GM18867 (cell line): ENCODE data around the gene PGLYRP3.
A peak's percentile ranks its signal among the peaks of the same experiment; 100 is the strongest.

Experiments used
- ATAC-seq: cut with Tn5 transposase; IDR thresholded peaks from one replicate; pipeline ENCODE4 v1.9.1; 2021; ENCODE audit warnings: mild to moderate bottlenecking, moderate library complexity; ENCODE audit not compliant: unreplicated experiment

Gene PGLYRP3

GRCh38 chr1:153262462-153263157, 50.1 kb downstream of the PGLYRP3 start:
- ATAC-seq = no peak

DNA sequence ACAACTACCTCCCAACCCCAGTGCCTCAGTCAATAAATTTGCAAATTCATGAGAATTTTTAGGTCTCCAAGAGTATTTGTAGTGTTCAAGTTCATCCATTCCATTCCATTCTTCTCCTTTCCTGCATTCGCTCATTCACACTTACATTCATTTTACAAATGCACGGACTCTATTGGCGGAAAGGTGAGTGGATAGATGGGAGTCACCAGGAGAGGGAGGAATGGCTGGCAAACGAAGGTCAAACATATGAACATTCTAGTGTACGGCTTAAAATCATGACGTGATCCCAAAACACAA, 50.7 kb downstream of the PGLYRP3 start:
- no peak for ATAC-seq

DNA sequence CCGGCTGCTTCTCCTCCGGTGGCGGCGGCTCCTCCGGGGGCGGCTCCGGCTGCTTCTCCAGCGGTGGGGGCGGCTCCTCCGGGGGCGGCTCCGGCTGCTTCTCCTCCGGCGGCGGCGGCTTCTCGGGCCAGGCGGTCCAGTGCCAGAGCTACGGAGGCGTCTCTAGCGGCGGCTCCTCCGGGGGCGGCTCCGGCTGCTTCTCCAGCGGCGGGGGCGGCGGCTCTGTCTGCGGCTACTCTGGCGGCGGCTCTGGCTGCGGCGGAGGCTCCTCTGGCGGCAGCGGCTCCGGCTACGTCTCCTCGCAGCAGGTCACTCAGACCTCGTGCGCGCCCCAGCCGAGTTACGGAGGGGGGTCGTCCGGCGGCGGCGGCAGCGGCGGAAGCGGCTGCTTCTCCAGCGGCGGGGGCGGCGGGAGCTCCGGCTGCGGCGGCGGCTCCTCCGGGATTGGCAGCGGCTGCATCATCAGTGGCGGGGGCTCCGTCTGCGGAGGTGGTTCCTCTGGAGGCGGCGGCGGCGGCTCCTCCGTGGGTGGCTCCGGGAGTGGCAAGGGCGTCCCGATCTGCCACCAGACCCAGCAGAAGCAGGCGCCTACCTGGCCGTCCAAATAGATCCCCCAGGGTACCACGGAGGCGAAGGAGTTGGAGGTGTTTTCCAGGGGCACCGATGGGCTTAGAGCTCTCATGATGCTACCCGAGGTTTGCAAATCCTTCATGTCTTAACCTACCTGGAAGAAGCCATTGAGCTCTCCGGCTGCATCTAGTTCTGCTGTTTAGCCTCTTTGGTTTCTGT, 51.3 kb downstream of the PGLYRP3 start:
- no peak for ATAC-seq

DNA sequence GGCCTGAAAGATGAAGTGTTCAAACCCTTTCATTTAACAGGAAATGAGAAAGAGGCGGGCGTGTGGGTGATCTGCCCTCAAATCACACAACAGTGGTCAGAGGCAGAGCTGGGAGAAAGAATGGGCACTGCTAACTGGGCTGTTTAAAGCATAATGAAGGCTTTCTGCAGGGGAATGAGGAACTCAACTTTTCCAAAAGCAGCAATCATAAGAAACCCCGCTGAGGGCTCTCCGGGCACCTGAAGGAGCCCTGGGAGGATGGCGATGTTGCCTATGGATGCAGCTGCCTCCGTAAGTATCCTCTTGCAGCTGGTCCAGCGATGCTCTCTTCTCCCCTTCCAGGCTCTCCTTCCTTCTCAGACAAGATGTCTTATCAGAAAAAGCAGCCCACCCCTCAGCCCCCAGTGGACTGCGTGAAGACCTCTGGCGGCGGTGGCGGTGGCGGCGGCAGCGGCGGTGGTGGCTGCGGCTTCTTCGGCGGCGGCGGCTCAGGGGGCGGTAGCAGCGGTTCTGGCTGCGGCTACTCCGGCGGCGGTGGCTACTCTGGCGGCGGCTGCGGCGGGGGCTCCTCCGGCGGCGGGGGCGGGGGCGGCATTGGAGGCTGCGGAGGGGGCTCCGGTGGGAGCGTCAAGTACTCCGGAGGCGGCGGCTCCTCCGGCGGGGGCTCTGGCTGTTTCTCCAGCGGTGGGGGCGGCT, 52.0 kb downstream of the PGLYRP3 start:
- no peak for ATAC-seq

DNA sequence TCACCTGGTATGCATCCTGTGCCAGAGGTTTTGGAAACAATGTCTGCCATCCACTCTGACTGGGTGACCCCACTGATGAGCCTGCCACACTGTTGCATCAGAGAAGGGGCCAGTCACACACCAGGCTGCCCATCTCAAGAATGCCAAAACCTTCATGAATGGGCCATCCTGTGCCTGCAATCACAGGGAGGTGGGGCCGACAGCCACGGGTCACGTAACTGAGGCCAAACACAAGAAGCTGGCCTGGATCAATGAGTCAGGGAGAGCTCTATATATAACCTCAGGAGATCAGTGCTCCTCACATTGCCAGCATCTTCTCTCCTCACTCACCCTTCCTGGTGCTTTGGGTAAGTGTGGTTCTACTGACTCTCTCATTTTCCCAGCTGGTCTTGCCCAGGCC, 53.4 kb downstream of the PGLYRP3 start, which contains the start of gene LORICRIN:
Gene LORICRIN (plus strand): TSS at position 301 of the 400 bp plus-strand sequence. CDS start 1,263 bp downstream, outside the sequence.
- ATAC-seq = no peak

DNA sequence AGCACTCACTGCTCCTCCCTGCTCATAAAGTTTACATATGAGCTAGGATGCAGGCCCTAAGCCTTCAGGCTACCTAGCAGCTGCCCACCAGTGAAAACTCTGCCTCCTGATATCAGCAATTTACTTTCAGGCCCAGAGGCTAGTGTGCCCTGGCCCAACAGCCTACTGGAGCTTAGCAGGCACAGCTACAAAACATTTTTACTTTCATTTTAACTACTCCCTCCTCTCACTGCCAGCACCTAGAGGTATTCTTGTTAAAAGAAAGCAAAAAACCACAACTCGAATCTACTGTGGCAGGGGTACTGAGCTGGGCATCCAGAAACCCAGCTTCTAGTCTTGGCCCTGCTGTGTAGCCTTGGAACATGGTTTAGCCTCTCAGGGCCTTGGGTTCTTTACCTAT, 59.1 kb downstream of the PGLYRP3 start:
- peak; percentile 80 for ATAC-seq

DNA sequence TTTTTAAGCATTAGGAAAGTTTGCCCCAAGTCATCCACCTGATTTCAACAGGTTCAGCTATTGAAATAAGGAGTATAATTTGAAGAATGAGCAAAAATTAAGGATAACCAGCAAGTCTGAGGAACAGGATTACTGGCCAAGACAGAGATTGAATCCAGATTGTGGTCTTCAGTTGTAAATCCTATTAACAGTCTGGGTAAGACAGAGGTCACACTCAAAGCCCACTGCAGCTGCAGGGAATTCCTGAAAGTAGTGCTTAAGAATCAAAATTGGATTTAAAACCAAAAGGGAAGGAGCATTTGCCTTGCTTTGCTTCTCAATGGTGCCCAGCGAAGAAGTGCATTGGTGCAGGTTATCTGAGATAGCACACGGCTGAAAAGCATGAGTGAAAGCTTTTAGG, 59.7 kb downstream of the PGLYRP3 start:
- ATAC-seq = no peak

GRCh38 chr1:153251988-153252387, 60.8 kb downstream of the PGLYRP3 start:
- no peak for ATAC-seq

- no peak for ATAC-seq
Observed at GRCh38 chr1:153251562-153251961, 61.2 kb downstream of the PGLYRP3 start.

DNA sequence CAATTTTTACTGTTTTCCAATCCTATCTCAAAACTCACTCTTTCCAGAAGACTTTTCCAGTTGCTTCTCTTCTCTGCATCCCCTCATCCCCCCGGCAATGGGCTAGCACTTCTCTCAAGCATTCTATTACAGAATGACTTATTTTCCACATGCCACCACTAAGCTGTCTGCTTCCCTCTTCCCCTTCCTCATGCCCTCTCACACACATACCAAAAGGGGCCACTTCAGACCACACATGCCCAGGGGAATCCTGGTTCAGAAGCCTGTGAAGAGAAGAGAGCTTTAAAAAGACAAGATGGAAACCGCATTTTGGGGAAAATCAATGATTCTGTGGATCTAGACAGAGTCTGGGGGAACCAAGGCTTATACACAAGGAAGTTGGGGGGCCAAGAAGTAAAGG, 61.7 kb downstream of the PGLYRP3 start:
- no peak for ATAC-seq

DNA sequence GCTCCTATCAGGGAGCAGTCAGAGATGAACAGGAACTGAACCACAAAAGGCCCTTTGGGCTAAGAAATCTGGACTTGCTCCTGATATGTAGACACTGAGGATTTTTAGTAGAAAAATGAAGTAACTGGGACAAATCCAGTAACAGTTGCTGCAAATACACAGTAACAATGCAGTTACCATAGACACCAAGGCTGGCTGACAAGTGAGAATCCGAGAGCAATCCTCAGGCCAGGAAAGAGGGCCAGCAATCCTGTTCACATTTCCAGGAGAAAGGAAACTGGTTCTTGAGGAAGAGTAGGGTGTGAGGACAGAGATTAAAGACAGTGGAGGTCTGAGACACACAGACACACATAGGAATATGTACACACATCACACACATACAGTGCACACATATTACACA, 62.6 kb downstream of the PGLYRP3 start:
- no peak for ATAC-seq

DNA sequence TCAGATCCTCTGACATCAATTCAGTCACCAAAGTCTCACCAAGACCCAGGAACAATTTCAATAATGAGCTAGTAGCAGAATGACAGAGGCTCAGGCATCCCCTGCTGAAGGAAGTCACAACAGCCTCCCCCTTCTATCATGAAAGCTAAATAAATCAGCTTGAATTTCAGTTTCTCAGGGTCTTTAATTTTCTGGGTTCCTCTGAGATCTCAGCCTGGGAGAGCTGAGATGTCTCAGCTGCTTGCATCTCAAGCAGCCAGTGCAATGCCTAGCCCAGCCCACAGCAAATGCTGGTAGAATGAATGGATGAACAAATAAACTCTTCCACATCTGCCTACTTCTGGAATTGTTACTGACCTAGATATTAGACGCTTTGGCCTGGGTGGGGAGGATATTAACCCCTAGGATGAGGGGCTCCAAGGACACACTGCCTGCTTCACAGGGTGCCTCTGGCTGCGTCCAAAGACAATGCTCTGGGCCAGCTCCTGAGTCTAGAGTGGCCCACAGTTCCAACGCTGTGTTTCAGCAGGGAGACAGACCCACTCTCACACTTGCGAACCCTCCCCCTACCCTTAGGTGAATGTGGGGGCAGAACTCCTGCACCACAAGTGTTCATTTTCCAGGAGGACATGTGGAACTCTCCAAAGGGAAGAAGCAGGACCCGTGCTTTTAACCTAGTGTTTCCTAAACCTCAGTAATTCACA, 64.4 kb downstream of the PGLYRP3 start:
- ATAC-seq = no peak
